SK-N-SH (cell line): ENCODE measurements around the gene FAM200C. TPM values are rescaled to one million over a fixed set of nuclear protein-coding genes. Genes with fewer than 3 reads are reported as not detected.

ENCODE experiments used
- CTCF ChIA-PET: fragments of 300-600, 350-600 bp; formaldehyde crosslinking; extraction: SDS; loops from one replicate; lab custom pipeline; 2021; lab: Yijun Ruan, JAX
- POLR2A ChIA-PET: fragments of 350-600 bp; sonication (Branson Sonifier 250); formaldehyde crosslinking; extraction: SDS; loops from one replicate; lab custom pipeline; 2020; ENCODE audit warnings: antibody characterized with exemption, inconsistent platforms; lab: Yijun Ruan, JAX
- DNase-seq: peaks from one replicate; pipeline ENCODE4 v3.0.0; 2012
- H2AFZ ChIP-seq: fragments of 200-600 bp; sonication (generic); 2 replicates; pipeline ENCODE4 v1.8.1; 2016; ENCODE audit warnings: antibody characterized with exemption, mild to moderate bottlenecking, low read depth
- H3F3A ChIP-seq: fragments of 200-600 bp; sonication (generic); replicated peaks from 2 replicates; pipeline ENCODE3; 2016; ENCODE audit warnings: antibody characterized with exemption, mild to moderate bottlenecking; ENCODE audit not compliant: insufficient read depth
- H3K27ac ChIP-seq, 2 experiments: fragments of 200-500 bp in 1 of 2; fragments of 200-600 bp in 1 of 2; sonication (Bioruptor generic) in 1 of 2; sonication (generic), shearing (Covaris generic) in 1 of 2; 2 replicates each; pipeline versions ENCODE4 v1.5.1 to v1.6.1; 2014 to 2016; ENCODE audit warnings: low read depth in 2 of 2, inconsistent platforms in 1 of 2, low read length in 1 of 2, mild to moderate bottlenecking in 1 of 2, mixed read lengths in 1 of 2
- H3K27me3 ChIP-seq: fragments of 200-600 bp; sonication (generic), shearing (Covaris generic); 2 replicates; pipeline ENCODE4 v1.6.1; 2016; ENCODE audit warnings: mixed run types; ENCODE audit not compliant: insufficient read depth
- H3K36me3 ChIP-seq, 2 experiments: fragments of 200-500 bp in 1 of 2; fragments of 200-600 bp in 1 of 2; sonication (Bioruptor generic) in 1 of 2; sonication (generic) in 1 of 2; replicated peaks in 1 of 2; 2 replicates each; pipeline versions ENCODE3 to v1.5.1; 2014 to 2016; ENCODE audit warnings: low read length in 1 of 2, mild to moderate bottlenecking in 1 of 2; ENCODE audit not compliant: insufficient read depth in 2 of 2, control insufficient read depth in 1 of 2
- H3K4me1 ChIP-seq, 2 experiments: fragments of 200-500 bp in 1 of 2; fragments of 200-600 bp in 1 of 2; sonication (Bioruptor generic) in 1 of 2; sonication (generic), shearing (Covaris generic) in 1 of 2; 2 replicates each; pipeline versions ENCODE4 v1.5.1 to v1.6.1; 2014 to 2016; ENCODE audit warnings: low read depth in 1 of 2, low read length in 1 of 2, mixed run types in 1 of 2; ENCODE audit not compliant: insufficient read depth in 2 of 2, control insufficient read depth in 1 of 2
- H3K4me2 ChIP-seq: fragments of 200-600 bp; sonication (generic), shearing (Covaris generic); 2 replicates; pipeline ENCODE4 v1.6.1; 2017; ENCODE audit warnings: mixed run types
- H3K4me3 ChIP-seq, 2 experiments: fragments of 200-500 bp in 1 of 2; fragments of 200-600 bp in 1 of 2; sonication (Bioruptor generic) in 1 of 2; sonication (generic), shearing (Covaris generic) in 1 of 2; 2 replicates each; pipeline versions ENCODE4 v1.5.1 to v1.8.1; 2014 to 2016; ENCODE audit warnings: low read depth in 2 of 2, inconsistent platforms in 1 of 2, low read length in 1 of 2, mild to moderate bottlenecking in 1 of 2, mixed read lengths in 1 of 2, moderate library complexity in 1 of 2
- H3K79me2 ChIP-seq: fragments of 200-600 bp; sonication (generic); 2 replicates; pipeline ENCODE4 v1.8.1; 2017; ENCODE audit warnings: mild to moderate bottlenecking; ENCODE audit not compliant: insufficient read depth
- H3K9ac ChIP-seq: fragments of 200-600 bp; sonication (generic); 2 replicates; pipeline ENCODE4 v1.6.1; 2017; ENCODE audit warnings: mixed run types
- H3K9me2 ChIP-seq: fragments of 200-600 bp; sonication (generic); 2 replicates; pipeline ENCODE4 v1.6.1; 2017; ENCODE audit warnings: mixed run types
- H3K9me3 ChIP-seq: fragments of 200-600 bp; sonication (generic); 2 replicates; pipeline ENCODE4 v1.6.1; 2017; ENCODE audit warnings: mixed run types, mild to moderate bottlenecking, moderate library complexity
- H4K20me1 ChIP-seq: fragments of 200-600 bp; sonication (generic); 2 replicates; pipeline ENCODE4 v1.6.1; 2017; ENCODE audit warnings: mild to moderate bottlenecking, mixed run types; ENCODE audit not compliant: insufficient read depth
- CHD2 ChIP-seq: fragments of 150-350 bp; IDR thresholded peaks from 2 replicates; pipeline ENCODE4 v1.6.1; 2018; ENCODE audit warnings: low read length; ENCODE audit not compliant: partially characterized antibody
- ELF1 ChIP-seq: IDR thresholded peaks from 2 replicates; pipeline ENCODE4 v1.4.0; 2012
- EP300 ChIP-seq, 2 experiments: IDR thresholded peaks; 2 replicates each; pipeline versions ENCODE4 v1.4.0 to v1.6.1; 2012; ENCODE audit warnings: borderline replicate concordance in 1 of 2, low read depth in 1 of 2, low read length in 1 of 2
- JUND ChIP-seq: IDR thresholded peaks from 2 replicates; pipeline ENCODE4 v1.4.0; 2012
- MEF2A ChIP-seq: IDR thresholded peaks from 2 replicates; pipeline ENCODE4 v1.4.0; 2012; ENCODE audit warnings: low read depth, borderline replicate concordance
- MXI1 ChIP-seq: IDR thresholded peaks from 2 replicates; pipeline ENCODE4 v1.6.1; 2012; ENCODE audit warnings: mild to moderate bottlenecking, low read depth, low read length, improper control_type of control experiment
- NFIC ChIP-seq: IDR thresholded peaks from 2 replicates; pipeline ENCODE4 v1.4.0; 2012; ENCODE audit warnings: borderline replicate concordance
- RAD21 ChIP-seq: IDR thresholded peaks from 2 replicates; pipeline ENCODE4 v1.6.1; 2012; ENCODE audit warnings: mild to moderate bottlenecking, low read length
- SIN3A ChIP-seq: IDR thresholded peaks from 2 replicates; pipeline ENCODE4 v1.6.1; 2012; ENCODE audit warnings: low read depth, mild to moderate bottlenecking, low read length, moderate library complexity, borderline replicate concordance
- SMC3 ChIP-seq: IDR thresholded peaks from 2 replicates; pipeline ENCODE4 v1.6.1; 2012; ENCODE audit warnings: low read depth, low read length, improper control_type of control experiment
- TAF1 ChIP-seq: IDR thresholded peaks from 2 replicates; pipeline ENCODE4 v1.6.1; 2012; ENCODE audit warnings: low read depth, mild to moderate bottlenecking, low read length, moderate library complexity, borderline replicate concordance
- TEAD4 ChIP-seq: IDR thresholded peaks from 2 replicates; pipeline ENCODE4 v1.4.0; 2012; ENCODE audit warnings: mild to moderate bottlenecking, borderline replicate concordance; ENCODE audit not compliant: insufficient read depth
- WGBS: methylation state at CpG from one replicate; pipeline ENCODE4 v1.1.6; 2017; ENCODE audit warnings: low lambda C conversion rate; 5-methylcytosine and 5-hydroxymethylcytosine counted together
- polyA plus RNA-seq, 3 experiments: library from polyadenylated mRNA; depleted of rRNA; stranded (reverse); fragments of >200 nt; gene quantifications; 2 replicates each; pipeline ENCODE4 v1.2.3, GENCODE V29; 2012
- TF ChIP-seq, protein P1 (sequence below): fragments of 200-600 bp; sonication (generic); IDR thresholded peaks from 2 replicates; pipeline ENCODE4 v1.6.1; 2017; ENCODE audit warnings: antibody characterized with exemption, mild to moderate bottlenecking, moderate library complexity
- TF ChIP-seq, protein P2 (sequence below): fragments of 150-350 bp; IDR thresholded peaks from 2 replicates; pipeline ENCODE4 v1.6.1; 2017; ENCODE audit warnings: antibody characterized with exemption, low read length, low read depth, borderline replicate concordance
- TF ChIP-seq, protein P3 (sequence below): IDR thresholded peaks from 2 replicates; pipeline ENCODE4 v1.6.1; 2012; ENCODE audit warnings: mild to moderate bottlenecking, low read depth, low read length, moderate library complexity
- TF ChIP-seq, protein P4 (sequence below): IDR thresholded peaks from 2 replicates; pipeline ENCODE4 v1.4.0; 2012; ENCODE audit warnings: low read depth, borderline replicate concordance

FAM200C gene
- polyA plus RNA-seq, 1 of the 3 experiments (the other 2 are of a cell fraction): 1.5 TPM

DNA sequence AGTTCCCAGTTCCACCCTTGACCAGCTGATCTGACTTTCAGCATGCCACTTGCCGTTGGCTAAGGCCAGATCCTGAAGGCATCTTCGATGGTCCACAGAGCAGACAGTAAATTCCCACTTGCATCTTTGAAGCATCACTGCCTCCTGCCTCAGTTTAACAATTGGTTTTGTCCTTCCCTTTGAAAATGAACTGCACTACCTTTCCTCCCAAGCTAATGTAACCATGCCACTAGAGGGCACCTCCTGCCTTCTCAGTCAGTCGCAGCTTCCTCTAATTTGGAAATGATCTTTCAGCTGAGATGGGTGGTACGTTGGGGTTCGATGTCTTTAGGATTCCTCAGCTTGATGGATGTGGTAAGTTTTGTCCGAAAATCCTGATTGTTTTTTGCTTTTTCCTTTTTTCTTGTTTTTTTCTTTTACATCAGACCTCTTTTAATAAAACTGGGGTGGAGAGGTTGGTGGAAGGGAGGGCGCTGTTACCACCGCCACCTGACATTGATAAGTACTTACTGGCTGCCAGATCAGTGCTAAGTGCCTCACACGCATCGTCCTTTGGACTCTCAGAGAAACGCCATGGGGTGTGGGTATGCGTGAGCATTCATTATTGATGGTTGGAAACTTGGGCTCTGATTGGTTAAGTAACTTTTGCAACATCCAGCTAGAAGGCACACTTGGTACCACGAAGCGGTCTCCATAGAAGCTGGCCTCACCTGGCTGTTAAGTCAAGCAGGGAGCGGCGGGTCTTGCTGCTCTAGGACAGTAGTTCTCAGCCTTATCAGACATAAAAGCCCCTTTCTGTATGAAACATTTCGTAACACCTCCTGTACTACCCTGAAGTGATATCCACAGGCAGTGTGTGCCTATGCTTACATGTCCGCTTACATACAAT, 38.7 kb upstream of the FAM200C start:
- TF ChIP-seq, protein P1, sequence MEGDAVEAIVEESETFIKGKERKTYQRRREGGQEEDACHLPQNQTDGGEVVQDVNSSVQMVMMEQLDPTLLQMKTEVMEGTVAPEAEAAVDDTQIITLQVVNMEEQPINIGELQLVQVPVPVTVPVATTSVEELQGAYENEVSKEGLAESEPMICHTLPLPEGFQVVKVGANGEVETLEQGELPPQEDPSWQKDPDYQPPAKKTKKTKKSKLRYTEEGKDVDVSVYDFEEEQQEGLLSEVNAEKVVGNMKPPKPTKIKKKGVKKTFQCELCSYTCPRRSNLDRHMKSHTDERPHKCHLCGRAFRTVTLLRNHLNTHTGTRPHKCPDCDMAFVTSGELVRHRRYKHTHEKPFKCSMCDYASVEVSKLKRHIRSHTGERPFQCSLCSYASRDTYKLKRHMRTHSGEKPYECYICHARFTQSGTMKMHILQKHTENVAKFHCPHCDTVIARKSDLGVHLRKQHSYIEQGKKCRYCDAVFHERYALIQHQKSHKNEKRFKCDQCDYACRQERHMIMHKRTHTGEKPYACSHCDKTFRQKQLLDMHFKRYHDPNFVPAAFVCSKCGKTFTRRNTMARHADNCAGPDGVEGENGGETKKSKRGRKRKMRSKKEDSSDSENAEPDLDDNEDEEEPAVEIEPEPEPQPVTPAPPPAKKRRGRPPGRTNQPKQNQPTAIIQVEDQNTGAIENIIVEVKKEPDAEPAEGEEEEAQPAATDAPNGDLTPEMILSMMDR: peak; percentile 93
- TF ChIP-seq SMC3 (peak; percentile 65), RAD21 (peak; percentile 79)
- TF ChIP-seq, protein P2, sequence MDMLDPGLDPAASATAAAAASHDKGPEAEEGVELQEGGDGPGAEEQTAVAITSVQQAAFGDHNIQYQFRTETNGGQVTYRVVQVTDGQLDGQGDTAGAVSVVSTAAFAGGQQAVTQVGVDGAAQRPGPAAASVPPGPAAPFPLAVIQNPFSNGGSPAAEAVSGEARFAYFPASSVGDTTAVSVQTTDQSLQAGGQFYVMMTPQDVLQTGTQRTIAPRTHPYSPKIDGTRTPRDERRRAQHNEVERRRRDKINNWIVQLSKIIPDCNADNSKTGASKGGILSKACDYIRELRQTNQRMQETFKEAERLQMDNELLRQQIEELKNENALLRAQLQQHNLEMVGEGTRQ: no peak
- ChIA-PET CTCF (interaction anchor here (0.5 to 6.4 kb wide), 39 partner anchors 8 to 1622 kb away, joined by 3 to 177 read pairs (median 3); partner anchors contain the start of genes PTTG1, SLU7 and TTC1), POLR2A (no interaction called here)
- WGBS: 3% methylated on average over 18 of the region's 18 CpGs
- Histone ChIP-seq H3K9me3 (no peaks in the 10 kb centered on the region), H3K27ac (no peak overlapping the region), H3K9ac (peak overlapping the region; percentile 44; the same call in 1 of the 2 replicates), H3K79me2 (no peaks in the 10 kb centered on the region), H3K4me2 (peak overlapping the region; percentile 77), H3K27me3 (no peaks in the 10 kb centered on the region), H4K20me1 (no peaks in the 10 kb centered on the region), H3K4me3 (peak overlapping the region; percentile 51 to 65), H3F3A (no peaks in the 10 kb centered on the region), H3K36me3 (no peaks in the 10 kb centered on the region), H2AFZ (peak overlapping the region; percentile 98), H3K4me1 (peaks cover 0 to 9% of the 10 kb centered on the region in 2 experiments; a peak in 2 of 4 replicates), H3K9me2 (no peaks in the 10 kb centered on the region)
- peak; percentile 63 for DNase-seq

DNA sequence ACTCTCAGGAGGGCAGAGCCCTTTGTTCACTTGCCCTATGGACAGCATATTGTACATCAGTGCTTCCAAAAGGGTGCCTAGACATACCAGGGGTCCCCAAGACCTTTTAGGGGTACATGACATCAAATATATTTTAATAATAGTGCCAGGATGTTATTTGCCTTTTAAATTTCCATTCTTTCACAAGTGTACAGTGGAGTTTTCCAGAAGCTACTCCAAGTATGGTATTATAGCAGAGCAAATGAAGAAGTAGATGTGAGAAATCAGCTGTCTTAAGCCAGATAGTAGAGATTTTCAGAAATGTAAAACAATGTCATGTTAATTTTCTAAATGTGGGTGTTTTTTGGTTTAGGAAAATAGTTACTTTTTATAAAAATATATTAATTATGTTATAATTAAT, 37.4 kb upstream of the FAM200C start:
- Histone ChIP-seq H3K27ac (no peak overlapping the region), H3K27me3 (no peaks in the 10 kb centered on the region), H3K4me3 (no peak overlapping the region), H3K79me2 (no peaks in the 10 kb centered on the region), H3K9me3 (no peaks in the 10 kb centered on the region), H3K4me2 (no peak overlapping the region), H3K4me1 (peaks cover 0 to 9% of the 10 kb centered on the region in 2 experiments; a peak in 2 of 4 replicates), H2AFZ (no peak overlapping the region), H3K9me2 (no peaks in the 10 kb centered on the region), H3K36me3 (no peaks in the 10 kb centered on the region), H4K20me1 (no peaks in the 10 kb centered on the region), H3F3A (no peaks in the 10 kb centered on the region), H3K9ac (no peak overlapping the region)
- TF ChIP-seq RAD21 (no peak), NFIC (no peak), ELF1 (no peak), CHD2 (no peak), SIN3A (no peak), MEF2A (no peak), TAF1 (no peak), EP300 (IDR thresholded peaks at IDR 0.05; ENCODE audit: borderline replicate concordance in 1 of 2, low read depth in 1 of 2, low read length in 1 of 2) (no peak), MXI1 (no peak), TEAD4 (no peak), JUND (no peak)
- TF ChIP-seq, protein P3, sequence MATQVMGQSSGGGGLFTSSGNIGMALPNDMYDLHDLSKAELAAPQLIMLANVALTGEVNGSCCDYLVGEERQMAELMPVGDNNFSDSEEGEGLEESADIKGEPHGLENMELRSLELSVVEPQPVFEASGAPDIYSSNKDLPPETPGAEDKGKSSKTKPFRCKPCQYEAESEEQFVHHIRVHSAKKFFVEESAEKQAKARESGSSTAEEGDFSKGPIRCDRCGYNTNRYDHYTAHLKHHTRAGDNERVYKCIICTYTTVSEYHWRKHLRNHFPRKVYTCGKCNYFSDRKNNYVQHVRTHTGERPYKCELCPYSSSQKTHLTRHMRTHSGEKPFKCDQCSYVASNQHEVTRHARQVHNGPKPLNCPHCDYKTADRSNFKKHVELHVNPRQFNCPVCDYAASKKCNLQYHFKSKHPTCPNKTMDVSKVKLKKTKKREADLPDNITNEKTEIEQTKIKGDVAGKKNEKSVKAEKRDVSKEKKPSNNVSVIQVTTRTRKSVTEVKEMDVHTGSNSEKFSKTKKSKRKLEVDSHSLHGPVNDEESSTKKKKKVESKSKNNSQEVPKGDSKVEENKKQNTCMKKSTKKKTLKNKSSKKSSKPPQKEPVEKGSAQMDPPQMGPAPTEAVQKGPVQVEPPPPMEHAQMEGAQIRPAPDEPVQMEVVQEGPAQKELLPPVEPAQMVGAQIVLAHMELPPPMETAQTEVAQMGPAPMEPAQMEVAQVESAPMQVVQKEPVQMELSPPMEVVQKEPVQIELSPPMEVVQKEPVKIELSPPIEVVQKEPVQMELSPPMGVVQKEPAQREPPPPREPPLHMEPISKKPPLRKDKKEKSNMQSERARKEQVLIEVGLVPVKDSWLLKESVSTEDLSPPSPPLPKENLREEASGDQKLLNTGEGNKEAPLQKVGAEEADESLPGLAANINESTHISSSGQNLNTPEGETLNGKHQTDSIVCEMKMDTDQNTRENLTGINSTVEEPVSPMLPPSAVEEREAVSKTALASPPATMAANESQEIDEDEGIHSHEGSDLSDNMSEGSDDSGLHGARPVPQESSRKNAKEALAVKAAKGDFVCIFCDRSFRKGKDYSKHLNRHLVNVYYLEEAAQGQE: no peak
- TF ChIP-seq, protein P4, sequence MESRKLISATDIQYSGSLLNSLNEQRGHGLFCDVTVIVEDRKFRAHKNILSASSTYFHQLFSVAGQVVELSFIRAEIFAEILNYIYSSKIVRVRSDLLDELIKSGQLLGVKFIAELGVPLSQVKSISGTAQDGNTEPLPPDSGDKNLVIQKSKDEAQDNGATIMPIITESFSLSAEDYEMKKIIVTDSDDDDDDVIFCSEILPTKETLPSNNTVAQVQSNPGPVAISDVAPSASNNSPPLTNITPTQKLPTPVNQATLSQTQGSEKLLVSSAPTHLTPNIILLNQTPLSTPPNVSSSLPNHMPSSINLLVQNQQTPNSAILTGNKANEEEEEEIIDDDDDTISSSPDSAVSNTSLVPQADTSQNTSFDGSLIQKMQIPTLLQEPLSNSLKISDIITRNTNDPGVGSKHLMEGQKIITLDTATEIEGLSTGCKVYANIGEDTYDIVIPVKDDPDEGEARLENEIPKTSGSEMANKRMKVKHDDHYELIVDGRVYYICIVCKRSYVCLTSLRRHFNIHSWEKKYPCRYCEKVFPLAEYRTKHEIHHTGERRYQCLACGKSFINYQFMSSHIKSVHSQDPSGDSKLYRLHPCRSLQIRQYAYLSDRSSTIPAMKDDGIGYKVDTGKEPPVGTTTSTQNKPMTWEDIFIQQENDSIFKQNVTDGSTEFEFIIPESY: no peak
- no peak for DNase-seq
- POLR2A ChIA-PET: no interaction called here
- CTCF ChIA-PET: interaction anchor here (1.3 to 6.4 kb wide), 5 partner anchors 13 to 36 kb away, joined by 4 to 177 read pairs (median 29); partner anchors contain the start of genes PTTG1 and SLU7
